ENCODE data around the gene DNM1. TPM values are rescaled to one million over a fixed set of nuclear protein-coding genes. Genes with fewer than 3 reads are reported as not detected.

The DNM1 gene
- total and polyA plus RNA-seq, 2 donors (not counting 3 experiments of a cell fraction or from before 2014, with no cell fraction given) = 0.59 to 2.9 TPM

GRCh38 chr9:128202648-128203023, 543 bp upstream of the DNM1 start:
- CTCF ChIA-PET = no interaction called here
- FAIRE-seq (no peak), DNase-seq (ENCODE audit: low read depth, low spot score) (no peak)
- Histone ChIP-seq H3K9me3 (replicated peaks; ENCODE audit: control insufficient read depth, insufficient read depth, low read length) (no peaks in the 10 kb centered on the region), H3K4me3 (replicated peaks in 1 of 3; ENCODE audit: insufficient read depth in 1 of 3, low read depth in 1 of 3, low read length in 3 of 3) (no peak overlapping the region), H3K27me3 (ENCODE audit: control insufficient read depth in 2 of 2, insufficient read depth in 2 of 2, low read length in 2 of 2) (peaks cover 9 to 10% of the 10 kb centered on the region in 2 experiments), H3K36me3 (ENCODE audit: control insufficient read depth in 2 of 2, extremely low read depth in 1 of 2, insufficient read depth in 2 of 2, low read length in 2 of 2) (no peaks in the 10 kb centered on the region), H3K27ac (ENCODE audit: insufficient read depth, low read depth, low read length) (no peak overlapping the region), H3K4me2 (ENCODE audit: insufficient read depth, low read length) (no peak overlapping the region), H4K20me1 (replicated peaks; ENCODE audit: control insufficient read depth, extremely low read depth, insufficient read depth, low read length) (no peaks in the 10 kb centered on the region), H3K9ac (replicated peaks; ENCODE audit: extremely low read depth, insufficient read depth, low read length) (no peak overlapping the region), H3K4me1 (ENCODE audit: control insufficient read depth, extremely low read depth, insufficient read depth, low read length) (peaks cover 10% of the 10 kb centered on the region), H3K9me1 (replicated peaks; ENCODE audit: control insufficient read depth, extremely low read depth, insufficient read depth, low read length) (no peaks in the 10 kb centered on the region), H2AFZ (ENCODE audit: low read depth, low read length) (no peak overlapping the region), H3K79me2 (ENCODE audit: control insufficient read depth, insufficient read depth, low read length) (no peaks in the 10 kb centered on the region)
- intact Hi-C loops (cut with micrococcal nuclease) = loop anchor here (1.0 to 2.0 kb wide), 2 partner anchors 9 to 48 kb away; no protein-coding TSS in a partner anchor
- BruUV-seq (replicated peaks) = no TSS peak
- POLR2A ChIA-PET = no interaction called here
- dilution Hi-C loops (cut with MboI; ENCODE audit: extremely low pct_ligation_motif_present, low sequenced_read_pairs) = no loop called here
- TF ChIP-seq CTCF (IDR thresholded peaks at IDR 0.05; ENCODE audit: extremely low read depth in 1 of 2, insufficient read depth in 1 of 2, low read depth in 1 of 2, low read length in 2 of 2) (no peak), GATA2 (IDR thresholded peaks at IDR 0.05; ENCODE audit: insufficient read depth, insufficient read length, low read depth, low read length) (no peak), FOS (IDR thresholded peaks at IDR 0.05; ENCODE audit: borderline replicate concordance, insufficient read depth, low read length) (no peak), POLR2AphosphoS5 (IDR thresholded peaks at IDR 0.05; ENCODE audit: insufficient read depth, low read depth, low read length) (no peak), MAX (IDR thresholded peaks at IDR 0.05; ENCODE audit: insufficient read depth, insufficient read length) (no peak), MYC (IDR thresholded peaks at IDR 0.05; ENCODE audit: low read depth, low read length) (no peak)
